Inferior parietal cortex (tissue), 1 donor: Measurements from ENCODE around the gene SPACA7.
"Not testable (repeated sequence)": the region's sequence is repeated elsewhere in the genome, so short reads cannot be mapped to it uniquely, and the experiment has no call there.

Experiments used
- DNase-seq: peaks from one replicate; pipeline ENCODE4 v3.0.0-alpha.2; 2016; ENCODE audit errors: extremely low spot score

SPACA7 gene

GRCh38 chr13:112350300-112350699, 25.9 kb upstream of the SPACA7 start:
- no peak for DNase-seq

GRCh38 chr13:112351825-112352224, 24.3 kb upstream of the SPACA7 start:
- no peak for DNase-seq

- DNase-seq = no peak
These were observed 22.3 kb upstream of the SPACA7 start for GRCh38 chr13:112353856-112354255.

GRCh38 chr13:112354330-112355273, 21.6 kb upstream of the SPACA7 start:
- no peak for DNase-seq

- no peak for DNase-seq
These were observed 20.8 kb upstream of the SPACA7 start for GRCh38 chr13:112355274-112355838.

- DNase-seq = no peak
These were observed 20.0 kb upstream of the SPACA7 start for GRCh38 chr13:112356190-112356589.

- DNase-seq = no peak
These were observed 18.0 kb upstream of the SPACA7 start for GRCh38 chr13:112358156-112358555.

GRCh38 chr13:112362021-112362420, 14.1 kb upstream of the SPACA7 start:
- DNase-seq = no peak

GRCh38 chr13:112363867-112364528, 12.2 kb upstream of the SPACA7 start:
- DNase-seq = no peak

GRCh38 chr13:112366907-112367646, 9.1 kb upstream of the SPACA7 start:
- no peak for DNase-seq

- DNase-seq = no peak
These were observed 7.3 kb upstream of the SPACA7 start for GRCh38 chr13:112368883-112369282.

- no peak for DNase-seq
These were observed 5.8 kb upstream of the SPACA7 start for GRCh38 chr13:112370311-112370710.

- no peak for DNase-seq
These were observed 1.9 kb upstream of the SPACA7 start for GRCh38 chr13:112374271-112374670.

- DNase-seq = no peak
These were observed 15.6 kb downstream of the SPACA7 start for GRCh38 chr13:112391746-112392145.

- DNase-seq = no peak
These were observed 16.6 kb downstream of the SPACA7 start for GRCh38 chr13:112392719-112393118.

GRCh38 chr13:112395022-112395421, 18.9 kb downstream of the SPACA7 start:
- DNase-seq = not testable (repeated sequence)

GRCh38 chr13:112395941-112396340, 19.8 kb downstream of the SPACA7 start:
- DNase-seq = not testable (repeated sequence)

GRCh38 chr13:112397108-112397507, 21.0 kb downstream of the SPACA7 start:
- no peak for DNase-seq

GRCh38 chr13:112398347-112398746, 22.2 kb downstream of the SPACA7 start:
- not testable (repeated sequence) for DNase-seq

- not testable (repeated sequence) for DNase-seq
These were observed 33.7 kb downstream of the SPACA7 start for GRCh38 chr13:112409828-112410227.

- no peak for DNase-seq
These were observed 40.5 kb downstream of the SPACA7 start for GRCh38 chr13:112416647-112417046.

- no peak for DNase-seq
These were observed 40.9 kb downstream of the SPACA7 start for GRCh38 chr13:112417079-112417478.
